Measurements from ENCODE around the gene WFDC1.
"Not testable (repeated sequence)": the region's sequence is repeated elsewhere in the genome, so short reads cannot be mapped to it uniquely, and the experiment has no call there.

WFDC1 gene

GRCh38 chr16:84330685-84331050, 36.0 kb downstream of the WFDC1 start:
- no peak for DNase-seq

GRCh38 chr16:84331998-84332780, 37.5 kb downstream of the WFDC1 start:
- DNase-seq, result no peak

DNA sequence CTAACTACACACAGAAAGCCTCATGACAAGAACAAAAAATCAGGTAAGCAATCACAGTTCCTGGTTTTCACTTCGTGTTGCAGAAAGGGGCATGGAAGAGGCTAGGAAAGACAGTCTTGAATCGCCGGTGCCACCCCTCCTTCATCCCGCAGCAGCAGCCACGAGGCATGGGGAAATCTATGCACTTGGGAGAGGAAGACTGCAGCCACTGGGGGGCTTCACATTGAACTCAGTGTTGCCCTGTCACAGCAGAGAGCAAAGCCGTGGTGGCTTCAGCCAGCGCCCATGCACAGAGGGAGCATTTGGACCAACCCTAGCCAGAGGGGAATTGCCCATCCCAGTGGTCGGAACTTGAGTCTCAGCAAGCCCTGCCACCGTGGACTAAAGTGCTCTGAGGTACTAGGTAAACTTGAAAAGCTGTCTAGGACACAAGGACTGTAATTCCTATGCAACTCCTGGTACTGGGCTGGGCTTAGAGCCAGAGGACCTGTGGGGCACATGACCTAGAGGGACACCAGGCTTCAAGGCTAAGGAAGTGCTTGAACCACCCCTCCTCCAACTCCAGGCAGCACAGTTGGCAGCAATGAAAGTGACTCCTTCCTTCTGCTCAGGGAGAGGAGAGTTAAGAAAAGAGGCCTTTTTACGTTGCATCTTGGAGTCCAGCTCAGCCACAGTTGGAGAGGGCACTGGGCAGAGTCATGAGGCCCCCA, 38.5 kb downstream of the WFDC1 start:
- no peak for DNase-seq

- no peak for DNase-seq
Observed at GRCh38 chr16:84334058-84334457, 39.4 kb downstream of the WFDC1 start.

DNA sequence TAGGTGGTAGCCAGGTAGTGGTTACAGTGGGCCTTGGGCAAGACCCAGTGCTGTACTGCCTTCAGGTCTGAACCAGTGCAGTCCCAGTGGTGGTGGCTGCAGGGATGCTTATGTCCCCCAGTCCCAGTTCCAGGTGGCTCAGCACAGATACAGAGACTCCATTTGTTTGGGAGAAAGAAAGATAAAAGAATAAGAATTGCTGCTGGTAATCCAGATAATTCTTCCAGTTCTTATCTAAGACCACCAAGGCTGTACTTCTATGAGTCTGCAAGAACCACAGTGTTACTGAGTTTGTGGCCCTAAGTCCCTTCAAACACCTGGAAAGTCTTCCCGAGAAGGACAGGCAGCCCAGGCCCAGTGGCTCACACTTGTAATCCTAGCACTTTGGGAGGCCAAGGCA, 39.8 kb downstream of the WFDC1 start:
- no peak for DNase-seq

DNA sequence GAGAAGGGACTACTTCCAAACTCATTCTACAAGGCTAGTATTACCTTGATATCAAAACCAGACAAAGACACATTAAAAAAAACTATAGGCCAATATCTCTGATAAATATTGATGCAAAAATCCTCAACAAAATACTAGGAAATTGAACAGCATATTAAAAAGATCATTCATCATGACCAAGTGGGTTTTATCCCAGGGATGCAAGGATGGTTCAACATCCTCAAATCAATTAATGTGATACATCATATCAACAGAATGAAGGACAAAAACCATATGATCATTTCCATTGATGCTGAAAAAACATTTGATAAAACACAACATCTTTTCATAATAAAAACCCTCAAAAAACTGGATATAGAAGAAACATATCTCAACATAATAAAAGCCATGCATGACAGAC, 42.6 kb downstream of the WFDC1 start:
- not testable (repeated sequence) for DNase-seq

GRCh38 chr16:84339311-84339710, 44.6 kb downstream of the WFDC1 start:
- no peak for DNase-seq

DNA sequence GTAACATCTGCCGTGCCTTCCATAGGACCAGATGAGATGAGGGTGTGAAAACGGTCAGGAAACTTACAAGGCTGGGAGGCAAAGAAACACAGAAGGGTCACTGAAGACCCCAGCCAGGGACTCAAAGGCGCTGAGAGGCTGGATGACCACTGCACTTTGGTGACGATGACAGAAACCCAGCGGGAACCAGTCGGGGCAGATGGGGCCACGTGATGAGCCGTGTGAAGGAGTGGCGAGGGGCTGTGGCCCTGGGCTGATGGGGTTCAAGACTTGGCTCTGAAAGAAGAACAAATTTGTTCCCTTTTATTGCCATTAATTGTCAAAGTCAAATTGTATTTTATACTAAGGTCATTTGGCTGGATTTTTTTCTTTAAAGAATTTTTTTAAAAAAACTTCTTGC, 45.1 kb downstream of the WFDC1 start:
- DNase-seq, result no peak

GRCh38 chr16:84340325-84341040, 45.8 kb downstream of the WFDC1 start:
- DNase-seq, result no peak

DNA sequence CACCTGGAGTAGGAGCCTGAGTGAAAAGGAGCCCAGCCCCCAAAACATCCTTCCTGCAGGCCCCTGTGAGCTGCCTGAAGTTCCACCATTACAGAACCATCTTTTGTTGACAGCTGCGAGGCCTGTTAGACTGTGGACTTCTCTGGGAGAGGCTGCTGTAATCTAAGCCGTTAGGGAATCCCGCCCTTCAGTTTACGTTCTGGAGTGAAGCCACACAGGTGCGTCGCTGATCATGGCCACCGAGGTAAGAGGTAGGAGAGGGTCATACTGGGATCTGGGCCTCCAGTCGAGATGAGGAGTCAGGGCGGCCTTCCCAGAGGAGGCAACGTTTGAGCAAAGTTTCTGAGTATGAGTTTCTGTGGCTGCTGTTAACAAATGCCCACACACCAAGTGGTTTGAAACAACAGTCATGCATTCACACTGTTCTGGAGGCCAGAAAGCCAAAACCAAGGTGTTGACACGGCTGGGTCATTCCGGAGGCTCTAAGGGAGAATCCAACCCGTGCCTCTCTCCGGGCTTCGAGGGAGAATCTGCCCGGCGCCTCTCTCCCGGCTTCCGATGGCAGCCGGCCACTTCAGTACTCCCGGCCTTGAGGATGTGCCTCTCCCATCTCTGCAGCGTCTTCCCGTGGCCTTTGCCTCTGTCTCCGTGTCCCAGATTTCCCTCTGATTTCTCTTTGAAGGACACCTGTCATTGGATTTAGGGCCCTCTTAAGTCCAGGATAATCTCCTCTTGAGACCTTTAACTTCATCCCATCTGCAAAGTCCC, 47.0 kb downstream of the WFDC1 start:
- no peak for DNase-seq

GRCh38 chr16:84343800-84344199, 49.1 kb downstream of the WFDC1 start:
- not testable (repeated sequence) for DNase-seq

DNA sequence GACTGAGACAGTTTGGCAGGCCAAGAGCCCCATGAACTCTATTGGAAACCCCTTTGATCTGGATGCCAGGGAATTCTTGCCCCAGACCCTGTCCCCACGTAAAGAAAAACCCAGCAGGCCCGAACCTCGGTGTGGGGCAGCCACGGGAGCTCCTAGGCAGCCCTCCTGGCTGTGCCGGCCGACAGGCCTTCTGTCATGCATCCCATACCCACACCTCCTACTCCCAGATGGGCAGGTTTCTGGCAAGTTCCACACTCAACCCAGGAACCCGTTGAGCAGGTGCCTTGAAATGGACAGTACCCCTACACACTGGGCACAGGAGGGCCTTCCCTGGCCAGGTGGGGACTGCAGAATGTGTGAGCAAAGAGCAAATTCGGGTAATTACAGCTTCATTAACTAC, 50.1 kb downstream of the WFDC1 start:
- DNase-seq, result no peak

DNA sequence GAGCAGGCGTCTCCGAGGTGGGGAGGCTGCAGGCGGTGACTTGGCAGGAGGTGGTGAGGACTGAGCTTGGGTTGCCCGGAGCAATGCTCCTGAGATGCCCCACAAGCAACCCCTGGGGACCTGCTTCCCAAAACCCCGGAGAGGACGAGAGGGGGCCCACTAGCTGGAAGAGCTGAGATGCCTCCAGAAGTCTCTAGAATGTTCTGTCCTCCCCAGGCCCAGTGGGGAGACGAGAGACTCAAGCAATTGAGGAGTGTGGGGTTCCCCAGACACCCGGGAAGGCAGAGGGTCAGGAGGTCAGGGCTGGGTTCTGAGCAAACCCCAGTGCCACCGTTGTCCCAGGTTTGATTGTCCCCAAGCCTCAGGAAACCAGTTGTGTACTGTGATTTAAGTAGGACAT, 52.5 kb downstream of the WFDC1 start:
- DNase-seq, result no peak

DNA sequence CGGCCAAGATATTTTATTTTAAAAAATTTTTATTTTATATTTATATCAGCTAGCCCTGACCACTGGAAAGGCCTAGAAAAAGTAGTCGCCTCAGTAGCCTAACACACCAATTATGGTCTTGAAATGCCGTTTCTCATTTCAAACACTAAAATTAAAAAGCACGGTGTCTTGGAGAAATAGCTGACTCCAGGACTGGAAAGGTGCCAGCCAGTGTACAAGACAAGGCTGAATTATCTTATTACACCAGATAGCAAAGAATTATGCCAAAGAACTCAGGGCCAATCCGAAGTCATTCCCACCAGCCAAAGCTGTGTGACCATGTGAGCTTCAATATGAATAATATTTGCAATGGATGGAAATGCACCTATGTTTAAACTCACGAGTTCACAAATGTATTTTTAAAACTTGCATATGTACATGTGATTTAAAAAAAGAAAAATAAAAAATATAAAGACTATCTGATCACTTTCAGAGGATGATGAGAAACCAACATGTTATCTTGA, 53.8 kb downstream of the WFDC1 start:
- DNase-seq, result no peak

GRCh38 chr16:84349862-84350684, 55.4 kb downstream of the WFDC1 start:
- no peak for DNase-seq

DNA sequence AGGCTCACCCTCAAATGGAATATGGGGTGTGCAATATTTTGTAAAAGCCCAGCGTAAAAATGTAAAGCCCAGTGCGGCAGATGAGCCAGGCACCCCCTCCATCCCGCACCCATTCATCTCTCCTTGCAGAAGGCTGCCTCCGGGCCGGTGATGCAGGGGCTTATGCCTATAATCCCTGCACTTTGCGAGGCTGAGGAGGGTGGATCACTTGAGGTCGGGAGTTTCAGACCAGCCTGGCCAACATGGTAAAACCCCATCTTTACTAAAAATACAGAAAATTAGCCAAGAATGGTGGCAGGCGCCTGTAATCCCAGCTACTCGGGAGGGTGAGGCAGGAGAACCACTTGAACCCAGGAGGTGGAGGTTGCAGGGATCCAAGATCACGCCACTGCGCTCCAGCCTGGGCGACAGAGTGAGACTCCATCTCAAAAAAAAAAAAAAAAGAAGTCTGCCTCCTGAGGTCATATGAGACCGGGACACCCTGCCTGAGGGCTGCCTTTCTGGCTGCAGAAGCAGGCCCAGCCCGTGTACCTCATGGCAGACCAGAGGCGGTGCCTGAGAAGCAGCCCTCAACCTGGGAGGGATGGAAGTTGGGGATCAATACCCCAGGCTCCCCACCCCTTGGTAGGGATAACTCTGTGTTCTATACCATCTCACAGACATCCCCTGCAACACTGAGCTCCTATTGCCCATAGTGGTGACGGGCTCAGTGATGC, 56.2 kb downstream of the WFDC1 start:
- no peak for DNase-seq

- no peak for DNase-seq
Observed at GRCh38 chr16:84351630-84352029, 57.0 kb downstream of the WFDC1 start.

- no peak for DNase-seq
Observed at GRCh38 chr16:84354306-84354705, 59.6 kb downstream of the WFDC1 start.

- DNase-seq, result no peak
Observed at GRCh38 chr16:84355149-84355548, 60.5 kb downstream of the WFDC1 start.

DNA sequence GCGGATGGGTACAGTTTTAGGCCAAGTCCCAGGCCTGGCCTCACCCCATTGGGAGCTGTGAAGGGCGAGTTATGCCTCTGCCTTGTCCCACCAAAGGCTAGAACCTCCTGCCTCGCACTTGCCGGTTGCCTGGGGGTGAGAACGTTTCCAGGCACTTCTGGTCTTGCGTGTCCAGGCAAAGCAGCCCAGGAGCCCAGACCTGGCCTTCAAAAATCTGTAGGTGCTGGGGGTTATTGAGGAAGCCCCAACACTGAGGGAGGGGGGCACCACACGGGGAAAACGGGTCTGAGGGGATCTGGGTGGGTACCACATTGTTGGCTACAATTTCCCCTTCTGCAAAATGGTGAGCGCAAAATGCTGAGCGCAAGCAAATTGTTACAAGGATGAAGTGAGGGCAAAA, 61.5 kb downstream of the WFDC1 start:
- no peak for DNase-seq

- no peak for DNase-seq
Observed at GRCh38 chr16:84356591-84357116, 62.0 kb downstream of the WFDC1 start.
